DND-41 (cell line): ENCODE measurements around the gene LENG9.

Experiments used
- ATAC-seq: fragments of 200-7000 bp; cut with Tn5 transposase; 3 replicates; pipeline ENCODE4 v1.9.1; 2021; ENCODE audit warnings: low read depth; ENCODE audit not compliant: insufficient read depth
- DNase-seq: peaks from one replicate; pipeline ENCODE4 v3.0.0-alpha.2; 2020
- H2AFZ ChIP-seq: 2 replicates; pipeline ENCODE4 v1.6.0; 2012; ENCODE audit warnings: low read depth, low read length
- H3K27ac ChIP-seq: 2 replicates; pipeline ENCODE4 v1.5.1; 2012; ENCODE audit warnings: low read length, inconsistent platforms
- H3K27me3 ChIP-seq: fragments of 200-600 bp; sonication (generic); 2 replicates; pipeline ENCODE4 v1.6.0; 2012; ENCODE audit warnings: low read length, mild to moderate bottlenecking, inconsistent platforms; ENCODE audit not compliant: insufficient read depth, poor library complexity
- H3K36me3 ChIP-seq: 2 replicates; pipeline ENCODE4 v1.5.1; 2012; ENCODE audit warnings: low read length, inconsistent platforms; ENCODE audit not compliant: insufficient read depth
- H3K4me1 ChIP-seq: 2 replicates; pipeline ENCODE4 v1.5.1; 2012; ENCODE audit warnings: mild to moderate bottlenecking, low read length; ENCODE audit not compliant: insufficient read depth
- H3K4me2 ChIP-seq: 2 replicates; pipeline ENCODE4 v1.6.0; 2012; ENCODE audit warnings: mild to moderate bottlenecking, moderate library complexity, low read length, inconsistent platforms; ENCODE audit not compliant: insufficient read depth
- H3K4me3 ChIP-seq, 2 experiments: fragments of 200-600 bp in 1 of 2; shearing (Covaris generic) in 1 of 2; 2 replicates each; pipeline ENCODE4 v1.5.1; 2012 to 2016; ENCODE audit warnings: inconsistent platforms in 2 of 2, low read length in 2 of 2, mild to moderate bottlenecking in 2 of 2, low read depth in 1 of 2, moderate library complexity in 1 of 2
- H3K79me2 ChIP-seq: 2 replicates; pipeline ENCODE4 v1.6.0; 2012; ENCODE audit warnings: low read length, inconsistent platforms; ENCODE audit not compliant: insufficient read depth
- H3K9ac ChIP-seq: 2 replicates; pipeline ENCODE4 v1.6.0; 2012; ENCODE audit warnings: low read depth, mild to moderate bottlenecking, inconsistent platforms, low read length, moderate library complexity
- H3K9me3 ChIP-seq: 2 replicates; pipeline ENCODE4 v1.5.1; 2012; ENCODE audit warnings: low read length, moderate library complexity, mild to moderate bottlenecking, inconsistent platforms; ENCODE audit not compliant: insufficient read depth, severe bottlenecking
- H4K20me1 ChIP-seq: 2 replicates; pipeline ENCODE4 v1.6.0; 2012; ENCODE audit warnings: low read length; ENCODE audit not compliant: insufficient read depth
- EZH2 ChIP-seq: IDR thresholded peaks from 3 replicates; pipeline ENCODE4 v1.6.1; 2012; ENCODE audit warnings: borderline replicate concordance, low read depth, mild to moderate bottlenecking, moderate library complexity, low read length, inconsistent platforms; ENCODE audit not compliant: severe bottlenecking
- TF ChIP-seq, protein P1 (sequence below): IDR thresholded peaks from 2 replicates; pipeline ENCODE4 v1.5.1; 2012; ENCODE audit warnings: borderline replicate concordance, low read length, moderate library complexity, mild to moderate bottlenecking; ENCODE audit not compliant: poor library complexity, severe bottlenecking; ENCODE audit errors: extremely low read depth

LENG9 gene

DNA sequence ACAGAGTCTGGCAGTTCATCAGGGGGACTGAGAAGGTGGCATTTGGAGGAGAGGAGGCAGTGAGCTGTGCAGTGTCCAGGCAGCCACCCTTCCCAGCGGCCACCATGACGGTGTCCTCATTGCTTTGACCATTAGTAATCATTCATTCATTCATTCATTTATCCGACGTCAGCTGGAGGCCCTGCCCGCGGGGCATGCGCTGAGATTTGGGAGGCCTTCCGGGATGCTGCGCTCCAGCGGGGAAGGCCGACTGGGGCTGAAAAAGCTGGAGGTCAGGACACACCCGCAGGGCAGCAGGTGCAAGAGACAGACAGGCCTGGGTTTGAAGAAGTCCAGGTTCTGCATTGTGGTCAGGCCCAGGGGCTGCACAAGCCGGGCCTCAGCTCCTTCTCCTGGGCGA, 39.4 kb downstream of the LENG9 start:
- TF ChIP-seq EZH2: no peak
- TF ChIP-seq, protein P1, sequence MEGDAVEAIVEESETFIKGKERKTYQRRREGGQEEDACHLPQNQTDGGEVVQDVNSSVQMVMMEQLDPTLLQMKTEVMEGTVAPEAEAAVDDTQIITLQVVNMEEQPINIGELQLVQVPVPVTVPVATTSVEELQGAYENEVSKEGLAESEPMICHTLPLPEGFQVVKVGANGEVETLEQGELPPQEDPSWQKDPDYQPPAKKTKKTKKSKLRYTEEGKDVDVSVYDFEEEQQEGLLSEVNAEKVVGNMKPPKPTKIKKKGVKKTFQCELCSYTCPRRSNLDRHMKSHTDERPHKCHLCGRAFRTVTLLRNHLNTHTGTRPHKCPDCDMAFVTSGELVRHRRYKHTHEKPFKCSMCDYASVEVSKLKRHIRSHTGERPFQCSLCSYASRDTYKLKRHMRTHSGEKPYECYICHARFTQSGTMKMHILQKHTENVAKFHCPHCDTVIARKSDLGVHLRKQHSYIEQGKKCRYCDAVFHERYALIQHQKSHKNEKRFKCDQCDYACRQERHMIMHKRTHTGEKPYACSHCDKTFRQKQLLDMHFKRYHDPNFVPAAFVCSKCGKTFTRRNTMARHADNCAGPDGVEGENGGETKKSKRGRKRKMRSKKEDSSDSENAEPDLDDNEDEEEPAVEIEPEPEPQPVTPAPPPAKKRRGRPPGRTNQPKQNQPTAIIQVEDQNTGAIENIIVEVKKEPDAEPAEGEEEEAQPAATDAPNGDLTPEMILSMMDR: no peak
- no peaks in the 10 kb centered on the region for H3K36me3 ChIP-seq
- DNase-seq: no peak
- H3K4me1 ChIP-seq: no peaks in the 10 kb centered on the region
- H3K27me3 ChIP-seq: no peaks in the 10 kb centered on the region
- ATAC-seq: no peak
- no peak overlapping the region for H3K4me3 ChIP-seq
- H4K20me1 ChIP-seq: peaks cover 3% of the 10 kb centered on the region; the same call in 1 of the 2 replicates
- no peak overlapping the region for H3K27ac ChIP-seq
- H3K9ac ChIP-seq: no peak overlapping the region
- no peaks in the 10 kb centered on the region for H3K79me2 ChIP-seq
- H2AFZ ChIP-seq: no peak overlapping the region
- no peaks in the 10 kb centered on the region for H3K9me3 ChIP-seq
- H3K4me2 ChIP-seq: no peak overlapping the region

DNA sequence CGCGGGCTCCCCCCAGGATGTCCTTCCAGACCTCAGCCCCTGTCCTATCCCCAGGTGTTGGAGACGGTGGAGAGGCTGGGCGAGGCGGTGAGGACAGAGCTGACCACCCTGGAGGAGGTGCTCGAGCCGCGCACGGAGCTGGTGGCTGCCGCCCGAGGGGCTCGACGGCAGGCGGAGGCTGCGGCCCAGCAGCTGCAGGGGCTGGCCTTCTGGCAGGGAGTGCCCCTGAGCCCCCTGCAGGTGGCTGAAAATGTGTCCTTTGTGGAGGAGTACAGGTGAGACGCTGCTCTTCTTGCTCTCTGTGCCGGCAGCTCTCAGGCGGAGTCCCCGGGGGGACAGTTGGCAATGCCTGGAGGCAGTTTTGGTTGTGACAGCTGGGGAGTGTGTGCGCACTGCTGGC, 41.4 kb downstream of the LENG9 start:
- Histone ChIP-seq H3K4me1 (no peaks in the 10 kb centered on the region), H3K4me3 (no peak overlapping the region), H3K36me3 (no peaks in the 10 kb centered on the region), H3K79me2 (no peaks in the 10 kb centered on the region), H3K27me3 (no peaks in the 10 kb centered on the region), H3K9me3 (no peaks in the 10 kb centered on the region), H3K27ac (no peak overlapping the region), H3K4me2 (no peak overlapping the region), H4K20me1 (peaks cover 3% of the 10 kb centered on the region; the same call in 1 of the 2 replicates), H2AFZ (no peak overlapping the region), H3K9ac (no peak overlapping the region)
- DNase-seq (no peak), ATAC-seq (no peak)
- TF ChIP-seq, protein P1: no peak
- no peak for TF ChIP-seq EZH2

DNA sequence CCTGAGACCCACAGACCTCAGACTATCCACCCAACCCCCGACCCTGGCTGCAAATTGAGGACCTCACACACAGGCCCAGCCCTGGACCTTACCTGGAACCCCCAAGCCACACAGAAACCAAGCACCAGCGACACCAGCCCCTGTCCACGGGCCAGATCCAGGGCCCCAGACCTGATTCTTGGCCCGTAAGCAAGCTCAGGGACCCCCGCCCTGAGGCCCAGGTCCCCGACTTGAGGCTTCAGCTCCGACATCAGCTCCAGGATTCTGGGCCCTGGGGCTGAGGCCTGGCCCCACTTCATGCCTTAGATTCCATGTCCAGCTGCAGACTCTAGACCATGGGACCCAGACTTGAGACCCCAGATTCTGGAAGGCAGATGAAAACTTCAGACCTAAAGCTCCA, 42.1 kb downstream of the LENG9 start:
- H3K27me3 ChIP-seq: no peaks in the 10 kb centered on the region
- no peaks in the 10 kb centered on the region for H3K36me3 ChIP-seq
- no peak overlapping the region for H2AFZ ChIP-seq
- no peaks in the 10 kb centered on the region for H3K79me2 ChIP-seq
- no peak overlapping the region for H3K4me3 ChIP-seq
- no peaks in the 10 kb centered on the region for H3K4me1 ChIP-seq
- no peak overlapping the region for H3K9ac ChIP-seq
- H3K4me2 ChIP-seq: no peak overlapping the region
- peaks cover 3% of the 10 kb centered on the region; the same call in 1 of the 2 replicates for H4K20me1 ChIP-seq
- H3K27ac ChIP-seq: no peak overlapping the region
- no peak for ATAC-seq
- DNase-seq: no peak
- no peak for TF ChIP-seq EZH2
- TF ChIP-seq, protein P1: no peak
- no peaks in the 10 kb centered on the region for H3K9me3 ChIP-seq

DNA sequence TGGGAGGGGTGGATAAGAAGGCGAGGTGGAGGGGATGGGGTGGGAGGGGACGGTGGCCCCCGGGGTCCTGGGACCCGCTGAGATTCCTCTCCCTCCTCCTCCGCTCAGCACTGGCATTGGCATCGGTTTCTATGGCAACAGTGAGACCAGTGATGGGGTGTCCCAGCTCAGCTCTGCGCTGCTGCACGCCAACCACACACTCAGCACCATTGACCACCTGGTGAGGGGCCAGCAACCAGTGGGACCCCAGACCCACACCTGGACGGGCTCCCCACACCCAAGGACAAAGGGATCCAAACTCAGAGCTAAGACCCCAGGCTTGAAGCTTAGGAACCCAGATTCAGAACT, 42.4 kb downstream of the LENG9 start:
- Histone ChIP-seq H3K4me1 (no peaks in the 10 kb centered on the region), H3K27ac (no peak overlapping the region), H3K79me2 (no peaks in the 10 kb centered on the region), H3K9ac (no peak overlapping the region), H3K4me2 (no peak overlapping the region), H3K9me3 (no peaks in the 10 kb centered on the region), H3K27me3 (no peaks in the 10 kb centered on the region), H2AFZ (no peak overlapping the region), H3K36me3 (no peaks in the 10 kb centered on the region), H4K20me1 (0 out of 2 replicates have a peak, but pooled peaks cover 3% of the 10 kb centered on the region), H3K4me3 (no peak overlapping the region)
- DNase-seq (no peak), ATAC-seq (no peak)
- TF ChIP-seq, protein P1: no peak
- no peak for TF ChIP-seq EZH2
